ENCODE measurements around the gene PARP11. TPM values are rescaled to one million over a fixed set of nuclear protein-coding genes. Genes with fewer than 3 reads are reported as not detected.

The PARP11 gene
- total and polyA plus RNA-seq, 4 donors = 2.2 to 7.1 (median 4.0) TPM

DNA sequence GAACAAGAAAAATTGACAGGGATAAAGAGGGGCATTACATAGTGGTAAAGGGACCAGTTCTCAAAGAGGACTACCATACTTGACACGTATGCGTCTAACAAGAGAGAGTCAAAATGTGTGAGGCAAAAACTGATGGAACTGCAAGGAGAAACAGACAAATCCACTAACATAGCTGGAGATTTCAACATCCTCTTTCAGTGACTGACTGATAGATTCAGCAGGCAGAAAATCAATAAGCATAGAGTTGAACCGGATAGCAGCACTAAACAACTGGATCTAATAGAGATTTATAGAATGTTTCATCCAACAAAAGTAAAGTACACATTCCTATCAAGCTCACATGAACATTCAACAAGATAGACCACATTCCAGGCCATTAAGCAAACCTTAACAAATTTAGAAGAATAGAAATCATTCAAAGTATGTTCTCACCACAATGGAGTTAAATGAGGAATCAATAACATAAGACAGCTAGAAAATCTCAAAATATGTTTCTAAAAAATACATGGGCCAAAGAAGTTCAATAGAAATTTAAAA is 104.2 kb downstream of the PARP11 start:
- whole genome bisulfite sequencing = 48% methylated on average over 3 of the region's 3 CpGs
- no peak overlapping the region for H3K4me3 ChIP-seq (ENCODE audit: low read depth in 1 of 3, low read length in 3 of 3)
- no peak overlapping the region for H3K27ac ChIP-seq (ENCODE audit: low read depth in 1 of 2, low read length in 2 of 2)
- no peaks in the 10 kb centered on the region for H3K36me3 ChIP-seq (ENCODE audit: control insufficient read depth in 4 of 4, insufficient read depth in 3 of 4, low read depth in 1 of 4, low read length in 3 of 4)
- no peak overlapping the region for H3K9ac ChIP-seq (ENCODE audit: low read depth in 1 of 2, low read length in 2 of 2)
- TF ChIP-seq, protein P1, sequence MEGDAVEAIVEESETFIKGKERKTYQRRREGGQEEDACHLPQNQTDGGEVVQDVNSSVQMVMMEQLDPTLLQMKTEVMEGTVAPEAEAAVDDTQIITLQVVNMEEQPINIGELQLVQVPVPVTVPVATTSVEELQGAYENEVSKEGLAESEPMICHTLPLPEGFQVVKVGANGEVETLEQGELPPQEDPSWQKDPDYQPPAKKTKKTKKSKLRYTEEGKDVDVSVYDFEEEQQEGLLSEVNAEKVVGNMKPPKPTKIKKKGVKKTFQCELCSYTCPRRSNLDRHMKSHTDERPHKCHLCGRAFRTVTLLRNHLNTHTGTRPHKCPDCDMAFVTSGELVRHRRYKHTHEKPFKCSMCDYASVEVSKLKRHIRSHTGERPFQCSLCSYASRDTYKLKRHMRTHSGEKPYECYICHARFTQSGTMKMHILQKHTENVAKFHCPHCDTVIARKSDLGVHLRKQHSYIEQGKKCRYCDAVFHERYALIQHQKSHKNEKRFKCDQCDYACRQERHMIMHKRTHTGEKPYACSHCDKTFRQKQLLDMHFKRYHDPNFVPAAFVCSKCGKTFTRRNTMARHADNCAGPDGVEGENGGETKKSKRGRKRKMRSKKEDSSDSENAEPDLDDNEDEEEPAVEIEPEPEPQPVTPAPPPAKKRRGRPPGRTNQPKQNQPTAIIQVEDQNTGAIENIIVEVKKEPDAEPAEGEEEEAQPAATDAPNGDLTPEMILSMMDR (IDR thresholded peaks at IDR 0.05; ENCODE audit: low read depth, low read length, missing input control) = no peak
- TF ChIP-seq RXRA (IDR thresholded peaks at IDR 0.05) (no peak), FOXA2 (IDR thresholded peaks at IDR 0.05) (no peak), EGR1 (IDR thresholded peaks at IDR 0.05; ENCODE audit: low read depth in 2 of 2) (no peak), GABPA (IDR thresholded peaks at IDR 0.05 in 1 of 2, conservative IDR thresholded peaks at IDR 0.05 in 1 of 2) (no peak), NR2F2 (IDR thresholded peaks at IDR 0.05) (no peak), YY1 (IDR thresholded peaks at IDR 0.05) (no peak), TAF1 (conservative IDR thresholded peaks at IDR 0.05) (no peak), FOXA1 (IDR thresholded peaks at IDR 0.05) (no peak)
- TF ChIP-seq, protein P2, sequence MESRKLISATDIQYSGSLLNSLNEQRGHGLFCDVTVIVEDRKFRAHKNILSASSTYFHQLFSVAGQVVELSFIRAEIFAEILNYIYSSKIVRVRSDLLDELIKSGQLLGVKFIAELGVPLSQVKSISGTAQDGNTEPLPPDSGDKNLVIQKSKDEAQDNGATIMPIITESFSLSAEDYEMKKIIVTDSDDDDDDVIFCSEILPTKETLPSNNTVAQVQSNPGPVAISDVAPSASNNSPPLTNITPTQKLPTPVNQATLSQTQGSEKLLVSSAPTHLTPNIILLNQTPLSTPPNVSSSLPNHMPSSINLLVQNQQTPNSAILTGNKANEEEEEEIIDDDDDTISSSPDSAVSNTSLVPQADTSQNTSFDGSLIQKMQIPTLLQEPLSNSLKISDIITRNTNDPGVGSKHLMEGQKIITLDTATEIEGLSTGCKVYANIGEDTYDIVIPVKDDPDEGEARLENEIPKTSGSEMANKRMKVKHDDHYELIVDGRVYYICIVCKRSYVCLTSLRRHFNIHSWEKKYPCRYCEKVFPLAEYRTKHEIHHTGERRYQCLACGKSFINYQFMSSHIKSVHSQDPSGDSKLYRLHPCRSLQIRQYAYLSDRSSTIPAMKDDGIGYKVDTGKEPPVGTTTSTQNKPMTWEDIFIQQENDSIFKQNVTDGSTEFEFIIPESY (IDR thresholded peaks at IDR 0.05) = no peak
- no peaks in the 10 kb centered on the region for H3K9me3 ChIP-seq (ENCODE audit: control insufficient read depth in 4 of 4, low read length in 3 of 4)
- DNase-seq (ENCODE audit: low spot score) = no peak
- H3K4me1 ChIP-seq (ENCODE audit: control insufficient read depth in 4 of 4, insufficient read depth in 4 of 4, low read length in 3 of 4) = peaks cover 0 to 10% (median 0%) of the 10 kb centered on the region in 4 donors
- no peaks in the 10 kb centered on the region for H3K27me3 ChIP-seq (ENCODE audit: control insufficient read depth in 4 of 4, insufficient read depth in 4 of 4, low read length in 3 of 4)

DNA sequence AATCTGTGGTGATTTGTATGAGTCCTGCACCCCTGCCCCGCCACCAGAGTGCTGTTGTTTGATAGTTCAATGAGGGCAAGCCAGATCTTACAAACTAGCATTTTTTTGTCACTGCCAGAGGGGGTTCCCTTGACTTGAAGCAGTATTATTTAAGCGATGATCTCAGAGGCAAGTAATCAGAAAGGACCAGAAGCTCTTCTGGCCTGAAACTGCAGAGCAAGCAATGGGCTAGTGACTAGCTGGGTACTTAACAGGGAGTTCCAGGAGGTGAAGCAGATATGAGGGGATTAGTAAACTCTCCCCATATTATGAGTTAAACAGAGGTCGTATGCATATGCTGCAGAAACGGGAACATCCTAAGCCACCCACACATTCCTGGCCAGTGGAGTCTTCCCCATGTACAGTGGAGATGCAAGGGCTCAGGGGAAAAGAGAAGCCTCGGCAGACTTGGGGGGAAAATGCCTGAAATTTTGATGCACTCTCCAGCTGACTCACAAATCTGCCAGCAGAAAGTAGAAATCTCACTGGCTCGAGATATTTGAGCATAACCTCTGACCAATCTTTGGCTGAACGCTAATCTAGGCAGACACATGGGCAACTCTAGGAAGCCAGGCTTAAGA is 112.0 kb downstream of the PARP11 start:
- Histone ChIP-seq H3K27ac (ENCODE audit: low read depth in 1 of 2, low read length in 2 of 2) (no peak overlapping the region), H3K4me1 (ENCODE audit: control insufficient read depth in 4 of 4, insufficient read depth in 4 of 4, low read length in 3 of 4) (peaks cover 9 to 21% (median 19%) of the 10 kb centered on the region in 4 donors), H3K36me3 (ENCODE audit: control insufficient read depth in 4 of 4, insufficient read depth in 3 of 4, low read depth in 1 of 4, low read length in 3 of 4) (no peaks in the 10 kb centered on the region), H3K9me3 (ENCODE audit: control insufficient read depth in 4 of 4, low read length in 3 of 4) (no peaks in the 10 kb centered on the region), H3K9ac (ENCODE audit: low read depth in 1 of 2, low read length in 2 of 2) (no peak overlapping the region), H3K27me3 (ENCODE audit: control insufficient read depth in 4 of 4, insufficient read depth in 4 of 4, low read length in 3 of 4) (no peaks in the 10 kb centered on the region), H3K4me3 (ENCODE audit: low read depth in 1 of 3, low read length in 3 of 3) (no peak overlapping the region)
- WGBS = 77% methylated on average over 7 of the region's 7 CpGs
- no peak for TF ChIP-seq GABPA (IDR thresholded peaks at IDR 0.05 in 1 of 2, conservative IDR thresholded peaks at IDR 0.05 in 1 of 2)
- no peak for TF ChIP-seq RXRA (IDR thresholded peaks at IDR 0.05)
- TF ChIP-seq HNF4A (conservative IDR thresholded peaks at IDR 0.05) = no peak
- TF ChIP-seq HNF4G (IDR thresholded peaks at IDR 0.05) = no peak
- TF ChIP-seq FOXA2 (IDR thresholded peaks at IDR 0.05) = no peak
- no peak for TF ChIP-seq SP1 (IDR thresholded peaks at IDR 0.05)
- TF ChIP-seq, protein P3, sequence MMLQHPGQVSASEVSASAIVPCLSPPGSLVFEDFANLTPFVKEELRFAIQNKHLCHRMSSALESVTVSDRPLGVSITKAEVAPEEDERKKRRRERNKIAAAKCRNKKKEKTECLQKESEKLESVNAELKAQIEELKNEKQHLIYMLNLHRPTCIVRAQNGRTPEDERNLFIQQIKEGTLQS (IDR thresholded peaks at IDR 0.05) = no peak
- TF ChIP-seq, protein P4, sequence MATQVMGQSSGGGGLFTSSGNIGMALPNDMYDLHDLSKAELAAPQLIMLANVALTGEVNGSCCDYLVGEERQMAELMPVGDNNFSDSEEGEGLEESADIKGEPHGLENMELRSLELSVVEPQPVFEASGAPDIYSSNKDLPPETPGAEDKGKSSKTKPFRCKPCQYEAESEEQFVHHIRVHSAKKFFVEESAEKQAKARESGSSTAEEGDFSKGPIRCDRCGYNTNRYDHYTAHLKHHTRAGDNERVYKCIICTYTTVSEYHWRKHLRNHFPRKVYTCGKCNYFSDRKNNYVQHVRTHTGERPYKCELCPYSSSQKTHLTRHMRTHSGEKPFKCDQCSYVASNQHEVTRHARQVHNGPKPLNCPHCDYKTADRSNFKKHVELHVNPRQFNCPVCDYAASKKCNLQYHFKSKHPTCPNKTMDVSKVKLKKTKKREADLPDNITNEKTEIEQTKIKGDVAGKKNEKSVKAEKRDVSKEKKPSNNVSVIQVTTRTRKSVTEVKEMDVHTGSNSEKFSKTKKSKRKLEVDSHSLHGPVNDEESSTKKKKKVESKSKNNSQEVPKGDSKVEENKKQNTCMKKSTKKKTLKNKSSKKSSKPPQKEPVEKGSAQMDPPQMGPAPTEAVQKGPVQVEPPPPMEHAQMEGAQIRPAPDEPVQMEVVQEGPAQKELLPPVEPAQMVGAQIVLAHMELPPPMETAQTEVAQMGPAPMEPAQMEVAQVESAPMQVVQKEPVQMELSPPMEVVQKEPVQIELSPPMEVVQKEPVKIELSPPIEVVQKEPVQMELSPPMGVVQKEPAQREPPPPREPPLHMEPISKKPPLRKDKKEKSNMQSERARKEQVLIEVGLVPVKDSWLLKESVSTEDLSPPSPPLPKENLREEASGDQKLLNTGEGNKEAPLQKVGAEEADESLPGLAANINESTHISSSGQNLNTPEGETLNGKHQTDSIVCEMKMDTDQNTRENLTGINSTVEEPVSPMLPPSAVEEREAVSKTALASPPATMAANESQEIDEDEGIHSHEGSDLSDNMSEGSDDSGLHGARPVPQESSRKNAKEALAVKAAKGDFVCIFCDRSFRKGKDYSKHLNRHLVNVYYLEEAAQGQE (IDR thresholded peaks at IDR 0.05) = no peak
- TF ChIP-seq YY1 (IDR thresholded peaks at IDR 0.05) = no peak
- DNase-seq (ENCODE audit: low spot score) = no peak

Data from liver (tissue), 9 donors.